ENCODE data around the gene PDK2. TPM values are rescaled to one million over a fixed set of nuclear protein-coding genes. Genes with fewer than 3 reads are reported as not detected.

The PDK2 gene
- total and polyA plus RNA-seq, 9 of the 15 experiments (the other 6 are each of a cell fraction or from before 2014, with no cell fraction given): 0.03 to 2.5 (median 1.4) TPM

DNA sequence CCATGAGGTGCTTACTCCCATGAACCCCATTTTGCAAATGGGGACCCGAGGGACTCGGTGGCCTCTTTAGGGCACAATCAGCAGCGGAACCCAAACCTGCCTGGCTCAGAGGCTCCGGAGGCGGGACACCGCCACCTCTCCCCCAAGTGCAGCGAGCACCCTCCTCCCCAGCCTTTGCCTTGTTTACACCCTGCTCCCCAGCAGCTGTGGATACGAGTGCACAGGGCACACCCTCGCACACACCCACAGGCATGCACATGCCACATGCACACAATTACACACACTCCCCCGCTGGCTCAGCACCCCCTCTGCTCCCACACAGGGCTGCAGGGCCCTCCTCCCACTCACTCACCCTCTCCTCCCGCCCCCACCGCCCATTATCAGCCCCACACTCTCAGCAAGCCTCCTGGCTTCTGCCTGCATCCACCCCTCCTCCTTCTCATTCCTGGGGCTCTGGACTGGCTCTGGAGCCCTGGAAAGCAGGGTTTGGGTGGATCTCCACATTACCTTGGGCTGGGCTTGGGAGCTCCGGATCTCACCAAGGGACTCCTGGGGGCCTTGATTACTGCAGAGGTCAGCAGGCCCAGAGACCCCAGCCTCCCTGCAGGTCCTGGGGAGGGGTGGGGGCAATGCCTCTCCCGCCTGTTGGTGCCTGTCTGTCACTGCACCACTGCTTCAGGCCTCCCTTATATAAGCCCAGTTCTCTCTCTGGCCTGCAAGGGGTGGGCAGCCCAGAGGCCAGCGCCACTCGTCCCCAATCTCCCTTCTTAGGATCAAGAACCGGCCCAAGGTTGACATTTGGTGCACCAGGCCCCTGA lies 6.4 kb downstream of the PDK2 start (continued):
- TF ChIP-seq NKRF (IDR thresholded peaks at IDR 0.05; ENCODE audit: borderline replicate concordance) (no peak), SLC30A9 (CRISPR knock-in tag; IDR thresholded peaks at IDR 0.05) (no peak), CEBPG (CRISPR knock-in tag; IDR thresholded peaks at IDR 0.05) (no peak), CEBPG (tag; conservative IDR thresholded peaks at IDR 0.05 in 1 of 2, IDR thresholded peaks at IDR 0.05 in 1 of 2) (no peak), U2AF2 (optimal IDR thresholded peaks at IDR 0.05; ENCODE audit: low read depth, low read length) (no peak), ZNF175 (CRISPR knock-in tag; IDR thresholded peaks at IDR 0.05; ENCODE audit: low read depth) (no peak), ASH1L (IDR thresholded peaks at IDR 0.05; ENCODE audit: borderline replicate concordance, low read depth, partially characterized antibody) (no peak), TCF7L2 (IDR thresholded peaks at IDR 0.05; ENCODE audit: low read depth, low read length) (no peak), KAT7 (CRISPR knock-in tag; IDR thresholded peaks at IDR 0.05; ENCODE audit: borderline replicate concordance) (no peak), RBM25 (IDR thresholded peaks at IDR 0.05; ENCODE audit: low read depth, low read length, severe bottlenecking) (no peak), ZNF780A (CRISPR knock-in tag; IDR thresholded peaks at IDR 0.05) (no peak), DIDO1 (tag; IDR thresholded peaks at IDR 0.05; ENCODE audit: low read depth) (no peak)
- TF ChIP-seq, protein P1, sequence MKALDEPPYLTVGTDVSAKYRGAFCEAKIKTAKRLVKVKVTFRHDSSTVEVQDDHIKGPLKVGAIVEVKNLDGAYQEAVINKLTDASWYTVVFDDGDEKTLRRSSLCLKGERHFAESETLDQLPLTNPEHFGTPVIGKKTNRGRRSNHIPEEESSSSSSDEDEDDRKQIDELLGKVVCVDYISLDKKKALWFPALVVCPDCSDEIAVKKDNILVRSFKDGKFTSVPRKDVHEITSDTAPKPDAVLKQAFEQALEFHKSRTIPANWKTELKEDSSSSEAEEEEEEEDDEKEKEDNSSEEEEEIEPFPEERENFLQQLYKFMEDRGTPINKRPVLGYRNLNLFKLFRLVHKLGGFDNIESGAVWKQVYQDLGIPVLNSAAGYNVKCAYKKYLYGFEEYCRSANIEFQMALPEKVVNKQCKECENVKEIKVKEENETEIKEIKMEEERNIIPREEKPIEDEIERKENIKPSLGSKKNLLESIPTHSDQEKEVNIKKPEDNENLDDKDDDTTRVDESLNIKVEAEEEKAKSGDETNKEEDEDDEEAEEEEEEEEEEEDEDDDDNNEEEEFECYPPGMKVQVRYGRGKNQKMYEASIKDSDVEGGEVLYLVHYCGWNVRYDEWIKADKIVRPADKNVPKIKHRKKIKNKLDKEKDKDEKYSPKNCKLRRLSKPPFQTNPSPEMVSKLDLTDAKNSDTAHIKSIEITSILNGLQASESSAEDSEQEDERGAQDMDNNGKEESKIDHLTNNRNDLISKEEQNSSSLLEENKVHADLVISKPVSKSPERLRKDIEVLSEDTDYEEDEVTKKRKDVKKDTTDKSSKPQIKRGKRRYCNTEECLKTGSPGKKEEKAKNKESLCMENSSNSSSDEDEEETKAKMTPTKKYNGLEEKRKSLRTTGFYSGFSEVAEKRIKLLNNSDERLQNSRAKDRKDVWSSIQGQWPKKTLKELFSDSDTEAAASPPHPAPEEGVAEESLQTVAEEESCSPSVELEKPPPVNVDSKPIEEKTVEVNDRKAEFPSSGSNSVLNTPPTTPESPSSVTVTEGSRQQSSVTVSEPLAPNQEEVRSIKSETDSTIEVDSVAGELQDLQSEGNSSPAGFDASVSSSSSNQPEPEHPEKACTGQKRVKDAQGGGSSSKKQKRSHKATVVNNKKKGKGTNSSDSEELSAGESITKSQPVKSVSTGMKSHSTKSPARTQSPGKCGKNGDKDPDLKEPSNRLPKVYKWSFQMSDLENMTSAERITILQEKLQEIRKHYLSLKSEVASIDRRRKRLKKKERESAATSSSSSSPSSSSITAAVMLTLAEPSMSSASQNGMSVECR (CRISPR knock-in tag; IDR thresholded peaks at IDR 0.05): no peak
- TF ChIP-seq, protein P2, sequence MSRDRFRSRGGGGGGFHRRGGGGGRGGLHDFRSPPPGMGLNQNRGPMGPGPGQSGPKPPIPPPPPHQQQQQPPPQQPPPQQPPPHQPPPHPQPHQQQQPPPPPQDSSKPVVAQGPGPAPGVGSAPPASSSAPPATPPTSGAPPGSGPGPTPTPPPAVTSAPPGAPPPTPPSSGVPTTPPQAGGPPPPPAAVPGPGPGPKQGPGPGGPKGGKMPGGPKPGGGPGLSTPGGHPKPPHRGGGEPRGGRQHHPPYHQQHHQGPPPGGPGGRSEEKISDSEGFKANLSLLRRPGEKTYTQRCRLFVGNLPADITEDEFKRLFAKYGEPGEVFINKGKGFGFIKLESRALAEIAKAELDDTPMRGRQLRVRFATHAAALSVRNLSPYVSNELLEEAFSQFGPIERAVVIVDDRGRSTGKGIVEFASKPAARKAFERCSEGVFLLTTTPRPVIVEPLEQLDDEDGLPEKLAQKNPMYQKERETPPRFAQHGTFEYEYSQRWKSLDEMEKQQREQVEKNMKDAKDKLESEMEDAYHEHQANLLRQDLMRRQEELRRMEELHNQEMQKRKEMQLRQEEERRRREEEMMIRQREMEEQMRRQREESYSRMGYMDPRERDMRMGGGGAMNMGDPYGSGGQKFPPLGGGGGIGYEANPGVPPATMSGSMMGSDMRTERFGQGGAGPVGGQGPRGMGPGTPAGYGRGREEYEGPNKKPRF (IDR thresholded peaks at IDR 0.05; ENCODE audit: low read depth, low read length): no peak

All from K562 (cell line).